Karpas-422 (cell line): ENCODE measurements around the gene CYB5R2. TPM values are rescaled to one million over a fixed set of nuclear protein-coding genes. Genes with fewer than 3 reads are reported as not detected.

Source experiments
- DNase-seq: peaks from one replicate; pipeline ENCODE4 v3.0.0-alpha.2; 2015
- H2AFZ ChIP-seq: fragments of 200-600 bp; sonication (generic); 2 replicates; pipeline ENCODE4 v1.6.1; 2014; ENCODE audit warnings: antibody characterized with exemption, low read length, mixed read lengths
- H3K27ac ChIP-seq: fragments of 200-600 bp; sonication (generic); 2 replicates; pipeline ENCODE4 v1.5.1; 2014; ENCODE audit warnings: mild to moderate bottlenecking, low read length, moderate library complexity
- H3K27me3 ChIP-seq: fragments of 200-600 bp; sonication (generic); 2 replicates; pipeline ENCODE4 v1.6.1; 2014; ENCODE audit warnings: low read length, mixed read lengths
- H3K36me3 ChIP-seq: fragments of 200-600 bp; sonication (generic); 2 replicates; pipeline ENCODE4 v1.6.1; 2014; ENCODE audit warnings: low read length, mixed read lengths; ENCODE audit not compliant: insufficient read depth
- H3K4me1 ChIP-seq: fragments of 200-600 bp; sonication (generic); 2 replicates; pipeline ENCODE4 v1.6.1; 2014; ENCODE audit warnings: mild to moderate bottlenecking, low read length, mixed read lengths
- H3K4me2 ChIP-seq: fragments of 200-600 bp; sonication (generic); 2 replicates; pipeline ENCODE4 v1.6.1; 2014; ENCODE audit warnings: low read length, low read depth, mild to moderate bottlenecking; ENCODE audit not compliant: poor library complexity, severe bottlenecking
- H3K4me3 ChIP-seq: fragments of 200-600 bp; sonication (generic); 2 replicates; pipeline ENCODE4 v1.5.1; 2014; ENCODE audit warnings: mild to moderate bottlenecking, antibody characterized with exemption, low read length, mixed read lengths
- H3K79me2 ChIP-seq: fragments of 200-600 bp; sonication (generic); 2 replicates; pipeline ENCODE4 v1.6.1; 2014; ENCODE audit warnings: mild to moderate bottlenecking, low read length, mixed read lengths
- H3K9ac ChIP-seq: fragments of 200-600 bp; sonication (generic); 2 replicates; pipeline ENCODE4 v1.6.0; 2014; ENCODE audit warnings: low read length
- H3K9me2 ChIP-seq: fragments of 200-600 bp; sonication (generic), shearing (Covaris generic); replicated peaks from 2 replicates; pipeline ENCODE4 v1.6.0; 2014; ENCODE audit warnings: mild to moderate bottlenecking, low read length, moderate library complexity; ENCODE audit not compliant: insufficient read depth
- H3K9me3 ChIP-seq: fragments of 300-700, 200-600 bp; sonication (generic); 2 replicates; pipeline ENCODE4 v1.6.1; 2014; ENCODE audit warnings: low read length, mixed read lengths
- H4K20me1 ChIP-seq: fragments of 200-600 bp; sonication (generic); 2 replicates; pipeline ENCODE4 v1.6.1; 2014; ENCODE audit warnings: mild to moderate bottlenecking, antibody characterized with exemption, low read length, low read depth; ENCODE audit not compliant: insufficient read depth
- total RNA-seq: library from RNA; depleted of rRNA; stranded (reverse); fragments of >200 nt; shearing (Covaris generic); gene quantifications from 2 replicates; pipeline ENCODE4 v1.2.3, GENCODE V29; 2014; ENCODE audit warnings: low replicate concordance

The CYB5R2 gene
- total RNA-seq, 1 experiment from 2014 or later, result not detected

DNA sequence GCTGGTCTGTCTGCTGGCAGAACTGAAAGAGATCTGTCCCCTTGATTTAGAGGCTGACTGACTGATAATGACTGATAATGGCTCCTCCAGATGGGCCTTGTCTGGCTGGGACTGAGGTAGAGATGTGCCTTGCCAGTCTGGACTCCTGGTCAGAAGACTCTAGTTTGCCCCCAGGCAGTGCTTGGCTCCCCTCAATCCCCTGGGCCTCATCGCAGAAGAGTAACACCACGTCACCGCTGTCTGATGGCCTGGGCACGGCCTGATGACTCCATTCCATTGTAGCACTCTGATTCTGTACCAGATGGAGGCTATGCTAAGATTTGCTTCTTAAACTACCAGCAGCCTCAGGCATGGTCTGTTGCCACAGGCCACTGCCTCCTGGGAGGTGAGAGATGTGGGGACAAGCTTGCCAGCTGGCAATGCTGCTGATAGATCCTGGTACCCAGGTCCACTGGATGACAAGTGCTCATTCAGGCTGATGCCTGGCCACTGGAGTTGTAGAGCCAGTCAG lies 19.1 kb downstream of the CYB5R2 start:
- H3K27ac ChIP-seq, result no peak overlapping the region
- H3K27me3 ChIP-seq, result no peaks in the 10 kb centered on the region
- no peaks in the 10 kb centered on the region for H3K9me3 ChIP-seq
- H3K36me3 ChIP-seq, result no peaks in the 10 kb centered on the region
- H3K9ac ChIP-seq, result no peak overlapping the region
- H3K9me2 ChIP-seq, result no peaks in the 10 kb centered on the region
- H3K4me2 ChIP-seq, result no peak overlapping the region
- H3K79me2 ChIP-seq, result no peaks in the 10 kb centered on the region
- H4K20me1 ChIP-seq, result no peaks in the 10 kb centered on the region
- DNase-seq, result no peak
- no peaks in the 10 kb centered on the region for H3K4me1 ChIP-seq
- no peak overlapping the region for H3K4me3 ChIP-seq
- no peak overlapping the region for H2AFZ ChIP-seq

DNA sequence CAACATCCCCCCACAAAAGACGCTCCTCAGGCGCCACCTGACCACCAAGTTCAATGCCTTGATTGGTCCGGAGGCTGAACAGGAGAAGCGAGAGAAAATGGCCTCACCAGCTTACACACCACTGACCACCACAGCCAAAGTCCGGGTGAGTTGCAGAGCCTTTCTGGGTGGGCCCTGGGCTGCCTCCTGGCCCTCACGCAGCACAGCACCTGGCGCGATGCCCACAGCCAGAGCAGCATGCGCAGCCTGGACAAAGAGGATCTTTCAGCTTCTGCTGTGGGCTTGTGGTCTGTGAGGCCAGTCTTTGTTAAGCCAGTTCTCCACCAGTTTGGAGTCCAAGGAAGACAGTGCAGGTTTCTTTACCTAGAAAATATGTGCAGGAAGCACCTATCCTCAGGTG lies 21.6 kb downstream of the CYB5R2 start:
- Histone ChIP-seq H3K79me2 (no peaks in the 10 kb centered on the region), H3K4me1 (no peaks in the 10 kb centered on the region), H3K4me3 (no peak overlapping the region), H3K4me2 (no peak overlapping the region), H3K9me3 (no peaks in the 10 kb centered on the region), H3K27me3 (no peaks in the 10 kb centered on the region), H3K9ac (no peak overlapping the region), H2AFZ (no peak overlapping the region), H3K9me2 (no peaks in the 10 kb centered on the region), H4K20me1 (no peaks in the 10 kb centered on the region), H3K36me3 (no peaks in the 10 kb centered on the region), H3K27ac (no peak overlapping the region)
- no peak for DNase-seq

DNA sequence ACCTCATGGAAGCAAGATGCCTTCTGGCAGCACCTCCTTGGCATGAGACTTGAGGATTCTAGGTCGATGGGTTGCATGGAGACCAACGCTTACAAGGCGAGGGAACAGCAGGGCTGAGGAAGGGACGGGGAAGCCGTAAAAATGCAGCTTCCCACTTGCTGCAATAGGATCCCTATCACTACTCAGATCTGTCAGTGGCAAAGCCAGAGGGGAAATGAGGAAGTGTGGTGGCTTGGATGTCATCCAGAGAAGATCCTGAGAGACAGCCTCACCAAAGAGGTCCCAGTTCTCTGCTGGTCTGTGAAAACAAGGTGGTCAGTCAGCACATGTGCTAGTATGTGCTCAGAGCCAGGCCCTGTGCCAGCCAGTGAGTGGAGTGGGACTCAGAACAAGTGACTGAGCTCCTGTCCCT lies 22.2 kb downstream of the CYB5R2 start:
- no peaks in the 10 kb centered on the region for H4K20me1 ChIP-seq

DNA sequence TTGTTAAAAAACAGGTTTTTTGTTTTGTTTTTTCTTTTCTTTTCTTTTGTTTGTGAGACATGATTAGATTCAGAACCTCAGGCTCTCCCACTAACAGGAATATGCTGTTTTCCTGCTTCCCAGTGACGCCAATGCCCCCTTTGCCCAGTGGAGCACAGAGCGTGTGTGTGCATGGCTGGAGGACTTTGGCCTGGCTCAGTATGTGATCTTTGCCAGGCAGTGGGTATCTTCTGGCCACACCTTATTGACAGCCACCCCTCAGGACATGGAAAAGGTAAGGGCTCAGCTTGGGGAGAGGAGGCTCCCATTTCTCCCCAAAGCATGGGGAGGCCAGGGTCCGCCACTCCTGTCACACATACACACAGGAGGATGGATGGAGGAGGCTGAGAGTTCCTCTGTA lies 25.0 kb downstream of the CYB5R2 start:
- H3K4me2 ChIP-seq, result no peak overlapping the region
- H2AFZ ChIP-seq, result no peak overlapping the region
- H3K36me3 ChIP-seq, result no peaks in the 10 kb centered on the region
- H3K4me1 ChIP-seq, result no peaks in the 10 kb centered on the region
- H4K20me1 ChIP-seq, result no peaks in the 10 kb centered on the region
- no peak overlapping the region for H3K9ac ChIP-seq
- no peaks in the 10 kb centered on the region for H3K9me2 ChIP-seq
- no peak overlapping the region for H3K27ac ChIP-seq
- H3K9me3 ChIP-seq, result no peaks in the 10 kb centered on the region
- H3K4me3 ChIP-seq, result no peak overlapping the region
- no peaks in the 10 kb centered on the region for H3K79me2 ChIP-seq
- DNase-seq, result no peak
- no peaks in the 10 kb centered on the region for H3K27me3 ChIP-seq

More for the DNA sequence above, 22.2 kb downstream of the CYB5R2 start:
- H3K4me3 ChIP-seq, result no peak overlapping the region
- no peak for DNase-seq
- H3K4me1 ChIP-seq, result no peaks in the 10 kb centered on the region
- no peak overlapping the region for H2AFZ ChIP-seq
- no peaks in the 10 kb centered on the region for H3K9me3 ChIP-seq
- no peaks in the 10 kb centered on the region for H3K9me2 ChIP-seq
- no peaks in the 10 kb centered on the region for H3K79me2 ChIP-seq
- H3K9ac ChIP-seq, result no peak overlapping the region
- no peaks in the 10 kb centered on the region for H3K36me3 ChIP-seq
- no peaks in the 10 kb centered on the region for H3K27me3 ChIP-seq
- no peak overlapping the region for H3K27ac ChIP-seq
- H3K4me2 ChIP-seq, result no peak overlapping the region

DNA sequence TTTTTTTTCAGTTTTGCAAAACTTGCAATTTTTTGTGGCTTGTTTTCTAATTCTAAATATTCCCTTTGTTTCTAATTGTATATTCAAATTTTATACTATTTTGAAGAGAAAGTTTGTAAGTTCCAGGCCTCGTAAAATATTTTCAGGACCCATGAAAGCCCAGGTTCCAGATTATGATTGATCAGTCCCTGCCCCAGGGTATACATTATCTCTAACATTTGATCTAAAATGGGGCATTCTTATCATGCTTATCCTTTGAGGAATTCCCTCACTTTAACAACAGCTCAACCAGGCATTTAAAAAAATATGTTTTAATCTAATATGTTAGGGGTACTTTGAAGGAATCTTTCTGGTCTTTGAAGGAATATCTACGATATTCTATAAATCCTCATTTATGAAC lies 26.4 kb downstream of the CYB5R2 start:
- Histone ChIP-seq H3K36me3 (no peaks in the 10 kb centered on the region), H3K4me1 (no peaks in the 10 kb centered on the region), H3K9me2 (no peaks in the 10 kb centered on the region), H3K4me3 (no peak overlapping the region), H4K20me1 (no peaks in the 10 kb centered on the region), H3K4me2 (no peak overlapping the region), H3K27me3 (no peaks in the 10 kb centered on the region), H2AFZ (no peak overlapping the region), H3K9ac (no peak overlapping the region), H3K9me3 (no peaks in the 10 kb centered on the region), H3K79me2 (no peaks in the 10 kb centered on the region), H3K27ac (no peak overlapping the region)
- DNase-seq, result no peak

DNA sequence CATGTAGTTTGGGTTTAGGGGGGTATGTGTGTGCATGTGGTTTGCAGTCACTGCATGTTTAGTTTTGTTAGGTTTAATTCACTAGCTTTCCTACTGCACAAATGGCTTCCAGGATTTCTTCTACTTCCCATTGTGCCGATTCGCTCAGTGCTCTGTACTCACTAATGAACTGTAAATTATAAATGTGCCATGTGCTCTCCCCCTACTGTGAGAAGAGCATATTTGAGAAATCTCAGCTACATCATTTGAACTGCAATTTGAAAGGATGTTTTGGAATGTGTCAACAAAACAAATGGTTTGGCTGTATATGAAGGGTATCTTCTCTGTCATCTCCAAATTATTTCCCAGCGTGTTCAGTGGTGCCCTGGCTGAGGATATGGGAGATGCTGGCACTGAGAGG lies 28.1 kb downstream of the CYB5R2 start:
- Histone ChIP-seq H3K4me1 (no peaks in the 10 kb centered on the region; the same call in 1 of the 2 replicates), H3K4me2 (no peak overlapping the region), H3K79me2 (no peaks in the 10 kb centered on the region), H3K27me3 (no peaks in the 10 kb centered on the region), H3K27ac (no peak overlapping the region), H3K9me2 (no peaks in the 10 kb centered on the region), H3K9ac (no peak overlapping the region), H2AFZ (no peak overlapping the region), H3K9me3 (no peaks in the 10 kb centered on the region), H3K36me3 (no peaks in the 10 kb centered on the region), H3K4me3 (no peak overlapping the region), H4K20me1 (no peaks in the 10 kb centered on the region)
- no peak for DNase-seq

DNA sequence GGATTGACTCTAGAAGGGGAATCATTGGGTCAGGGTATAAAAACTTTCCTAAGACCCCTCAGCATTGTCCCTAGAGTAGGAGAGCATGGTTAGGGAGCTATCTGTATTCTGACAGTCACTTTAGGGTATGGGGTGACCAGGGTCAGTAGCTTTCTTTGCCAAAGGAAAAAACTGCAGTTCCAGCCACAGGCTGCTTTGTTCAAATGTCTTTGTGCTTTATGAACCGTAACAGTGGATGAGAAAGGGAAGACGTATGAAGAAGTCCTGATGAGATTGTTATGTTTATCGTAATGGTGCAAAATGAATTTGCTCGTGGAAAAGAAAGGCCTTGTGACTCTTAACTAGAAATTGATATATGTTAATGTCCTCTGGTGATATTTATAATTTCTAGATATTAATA lies 30.0 kb downstream of the CYB5R2 start:
- Histone ChIP-seq H3K4me2 (no peak overlapping the region), H3K9me2 (no peaks in the 10 kb centered on the region), H3K36me3 (no peaks in the 10 kb centered on the region), H3K4me1 (peaks cover 19% of the 10 kb centered on the region), H4K20me1 (no peaks in the 10 kb centered on the region), H3K27ac (no peak overlapping the region), H3K79me2 (no peaks in the 10 kb centered on the region), H3K4me3 (no peak overlapping the region), H3K27me3 (no peaks in the 10 kb centered on the region), H3K9ac (no peak overlapping the region), H2AFZ (no peak overlapping the region), H3K9me3 (no peaks in the 10 kb centered on the region)
- no peak for DNase-seq

DNA sequence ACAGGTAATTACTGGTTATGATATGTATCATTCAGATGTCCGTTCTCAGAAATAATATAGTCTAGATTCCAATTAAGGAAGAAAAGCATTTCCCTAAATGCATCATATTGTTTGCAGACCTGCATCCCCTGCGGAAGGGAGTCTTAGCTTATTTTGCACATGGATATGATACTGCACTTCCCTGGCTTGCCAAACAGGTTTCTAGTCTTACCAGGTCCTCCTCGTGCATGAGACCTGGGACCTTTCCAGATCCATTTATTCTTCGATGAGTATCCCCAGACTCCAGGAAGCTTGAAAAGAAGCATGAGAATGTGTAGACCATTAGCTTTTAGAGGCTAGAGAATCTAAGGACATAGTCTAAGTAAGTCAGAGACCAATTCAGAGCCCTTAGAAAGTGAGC lies 30.6 kb downstream of the CYB5R2 start:
- H3K9me2 ChIP-seq, result no peaks in the 10 kb centered on the region
- no peak overlapping the region for H2AFZ ChIP-seq
- H3K27me3 ChIP-seq, result no peaks in the 10 kb centered on the region
- H3K9ac ChIP-seq, result no peak overlapping the region
- no peak overlapping the region for H3K4me2 ChIP-seq
- no peak for DNase-seq
- H3K4me1 ChIP-seq, result peaks cover 21% of the 10 kb centered on the region
- no peak overlapping the region for H3K27ac ChIP-seq
- H3K36me3 ChIP-seq, result no peaks in the 10 kb centered on the region
- H4K20me1 ChIP-seq, result no peaks in the 10 kb centered on the region
- H3K79me2 ChIP-seq, result no peaks in the 10 kb centered on the region
- no peak overlapping the region for H3K4me3 ChIP-seq
- H3K9me3 ChIP-seq, result no peaks in the 10 kb centered on the region

DNA sequence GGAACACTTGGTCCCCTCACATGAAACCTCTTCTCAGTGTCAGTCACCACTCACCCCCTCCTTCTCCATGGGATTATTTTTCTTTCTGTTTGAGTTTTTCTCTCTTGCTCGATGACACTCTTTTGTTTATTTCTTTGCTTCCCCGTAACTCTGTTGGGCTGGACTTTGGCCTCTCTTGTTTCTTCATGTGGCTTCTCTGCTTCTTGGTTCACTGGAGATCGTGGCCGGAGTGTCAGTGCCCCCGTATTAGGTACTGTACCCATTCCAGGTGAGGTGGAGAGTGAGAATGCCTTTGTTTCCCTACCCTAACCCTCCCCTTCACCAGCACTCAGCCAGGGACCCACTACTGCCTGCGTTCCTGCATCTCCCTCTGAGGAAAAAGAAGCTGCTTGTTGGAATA lies 32.5 kb downstream of the CYB5R2 start:
- H3K9me2 ChIP-seq, result no peaks in the 10 kb centered on the region
- peaks cover 29% of the 10 kb centered on the region for H3K4me1 ChIP-seq
- DNase-seq, result no peak
- H3K4me3 ChIP-seq, result no peak overlapping the region
- H3K9me3 ChIP-seq, result no peaks in the 10 kb centered on the region
- H2AFZ ChIP-seq, result no peak overlapping the region
- no peak overlapping the region for H3K9ac ChIP-seq
- no peaks in the 10 kb centered on the region for H4K20me1 ChIP-seq
- H3K27me3 ChIP-seq, result no peaks in the 10 kb centered on the region
- H3K27ac ChIP-seq, result no peak overlapping the region
- H3K4me2 ChIP-seq, result no peak overlapping the region
- no peaks in the 10 kb centered on the region for H3K79me2 ChIP-seq
- no peaks in the 10 kb centered on the region for H3K36me3 ChIP-seq
